HCT116 (cell line): ENCODE data around the gene FITM1. TPM values are rescaled to one million over a fixed set of nuclear protein-coding genes. Genes with fewer than 3 reads are reported as not detected.

ENCODE experiments used
- ATAC-seq: fragments of 200-7000 bp; cut with Tn5 transposase; 2 replicates; pipeline ENCODE4 v1.9.1; 2020; ENCODE audit warnings: mild to moderate bottlenecking, moderate library complexity
- BruUV-seq: library from RNA; stranded (reverse); fragments of 400-500 nt; replicated peaks from 2 replicates; lab custom pipeline; 2021; lab: Mats Ljungman, UMichigan
- CTCF ChIA-PET: fragments of 300-600 bp; sonication (Branson Sonifier 250); formaldehyde crosslinking; loops from one replicate; lab custom pipeline; 2021; ENCODE audit warnings: antibody characterized with exemption; lab: Charles Lee
- POLR2A ChIA-PET: fragments of 300-600, 350-600 bp; sonication (Branson Sonifier 250); formaldehyde crosslinking; loops from one replicate; lab custom pipeline; 2021; ENCODE audit warnings: antibody characterized with exemption; lab: Charles Lee
- RAD21 ChIA-PET, 2 experiments: fragments of 300-600 bp; sonication (Branson Sonifier 250); formaldehyde crosslinking; loops; one replicate each; lab custom pipeline; 2023; ENCODE audit warnings: low total read pairs in 2 of 2; ENCODE audit not compliant: uncharacterized antibody in 2 of 2, unreplicated experiment in 2 of 2, low non-redundant PET in 1 of 2; lab: Charles Lee
- DNase-seq: peaks from one replicate; pipeline ENCODE4 v3.0.0-alpha.2; 2010; ENCODE audit warnings: low read depth, low spot score
- H2AFZ ChIP-seq: fragments of 200-600 bp; shearing (Covaris generic), sonication (generic); 2 replicates; pipeline ENCODE4 v1.6.1; 2017; ENCODE audit warnings: low read depth, mixed run types, mixed read lengths, antibody characterized with exemption, low read length; ENCODE audit not compliant: poor library complexity, severe bottlenecking
- H3K27ac ChIP-seq: 2 replicates; pipeline ENCODE4 v1.5.1; 2012; ENCODE audit warnings: low read depth, low read length
- H3K27me3 ChIP-seq: fragments of 200-600 bp; sonication (generic); 2 replicates; pipeline ENCODE4 v1.6.1; 2016; ENCODE audit warnings: mixed run types, low read length, mixed read lengths; ENCODE audit not compliant: insufficient read depth
- H3K36me3 ChIP-seq, 2 experiments: fragments of 200-500 bp in 1 of 2; fragments of 200-600 bp in 1 of 2; sonication (Bioruptor generic) in 1 of 2; sonication (generic) in 1 of 2; 2 replicates each; pipeline versions ENCODE4 v1.5.1 to v1.6.1; 2014 to 2016; ENCODE audit warnings: low read length in 2 of 2, inconsistent platforms in 1 of 2, mixed read lengths in 1 of 2, mixed run types in 1 of 2; ENCODE audit not compliant: insufficient read depth in 2 of 2, control insufficient read depth in 1 of 2
- H3K4me1 ChIP-seq, 2 experiments: fragments of 200-600 bp in 1 of 2; sonication (generic) in 1 of 2; 2 replicates each; pipeline versions ENCODE4 v1.5.1 to v1.6.1; 2012 to 2017; ENCODE audit warnings: low read length in 2 of 2, inconsistent platforms in 1 of 2, mild to moderate bottlenecking in 1 of 2, mixed read lengths in 1 of 2, mixed run types in 1 of 2, moderate library complexity in 1 of 2; ENCODE audit not compliant: insufficient read depth in 2 of 2, control insufficient read depth in 1 of 2
- H3K4me2 ChIP-seq: fragments of 200-600 bp; sonication (generic); 2 replicates; pipeline ENCODE4 v1.6.1; 2017; ENCODE audit warnings: mixed run types, low read length, mixed read lengths
- H3K4me3 ChIP-seq, 2 experiments: fragments of 200-600 bp in 1 of 2; sonication (generic) in 1 of 2; replicated peaks in 1 of 2; 2 replicates each; pipeline ENCODE4 v1.5.1; 2011 to 2016; ENCODE audit warnings: low read length in 2 of 2, control low read depth in 1 of 2, low read depth in 1 of 2, mild to moderate bottlenecking in 1 of 2, mixed read lengths in 1 of 2, mixed run types in 1 of 2
- H3K79me2 ChIP-seq: fragments of 200-600 bp; sonication (generic); 2 replicates; pipeline ENCODE4 v1.6.1; 2017; ENCODE audit warnings: mild to moderate bottlenecking, mixed run types, low read length, moderate library complexity, mixed read lengths; ENCODE audit not compliant: insufficient read depth
- H3K9ac ChIP-seq: fragments of 200-600 bp; sonication (generic); 2 replicates; pipeline ENCODE4 v1.6.1; 2016; ENCODE audit warnings: low read length, mixed read lengths
- H3K9me2 ChIP-seq: fragments of 200-600 bp; sonication (generic), shearing (Covaris generic); 2 replicates; pipeline ENCODE4 v1.6.1; 2017; ENCODE audit warnings: mixed run types, mild to moderate bottlenecking, moderate library complexity; ENCODE audit not compliant: insufficient read depth
- H3K9me3 ChIP-seq, 2 experiments: fragments of 200-500 bp in 1 of 2; fragments of 200-600 bp in 1 of 2; sonication (Bioruptor generic) in 1 of 2; sonication (generic) in 1 of 2; 2 replicates each; pipeline ENCODE4 v1.6.1; 2014 to 2017; ENCODE audit warnings: low read length in 2 of 2, mixed read lengths in 2 of 2, inconsistent platforms in 1 of 2, low read depth in 1 of 2, mild to moderate bottlenecking in 1 of 2, mixed run types in 1 of 2, moderate library complexity in 1 of 2; ENCODE audit not compliant: control insufficient read depth in 1 of 2, insufficient read depth in 1 of 2
- H4K20me1 ChIP-seq: fragments of 200-600 bp; sonication (generic), shearing (Covaris generic); 2 replicates; pipeline ENCODE4 v1.6.1; 2017; ENCODE audit warnings: mixed run types, mild to moderate bottlenecking, moderate library complexity; ENCODE audit not compliant: insufficient read depth
- FOSL1 ChIP-seq: IDR thresholded peaks from 2 replicates; pipeline ENCODE4 v1.6.1; 2012; ENCODE audit warnings: low read depth
- MAX ChIP-seq: IDR thresholded peaks from 2 replicates; pipeline ENCODE4 v1.6.1; 2012
- POLR2A ChIP-seq: IDR thresholded peaks from 2 replicates; pipeline ENCODE4 v1.7.0; 2011; ENCODE audit warnings: borderline replicate concordance; ENCODE audit not compliant: insufficient read depth, insufficient read length; ENCODE audit errors: extremely low read depth
- SP1 ChIP-seq: IDR thresholded peaks from 2 replicates; pipeline ENCODE4 v1.6.1; 2012; ENCODE audit warnings: low read depth
- intact Hi-C: fragments of 100-400 bp; cut with micrococcal nuclease; formaldehyde crosslinking; loops from 2 replicates; pipeline ENCODE4 v1.10.0; 2022
- total RNA-seq: library from RNA; stranded (reverse); gene quantifications from one replicate; pipeline ENCODE4 v1.2.1, GENCODE V29; 2021; ENCODE audit not compliant: unreplicated experiment
- TF ChIP-seq, protein P1 (sequence below): IDR thresholded peaks from 2 replicates; pipeline ENCODE4 v1.6.1; 2011; ENCODE audit warnings: mild to moderate bottlenecking, low read length, moderate library complexity; ENCODE audit not compliant: insufficient replicate concordance; ENCODE audit errors: extremely low read depth

FITM1 gene
- total RNA-seq, 1 experiment from 2014 or later = 0.81 TPM

- Histone ChIP-seq H3K79me2 (peaks cover 14% of the 10 kb centered on the region; the same call in 1 of the 2 replicates), H3K4me2 (no peak overlapping the region), H3K9ac (no peak overlapping the region), H3K9me2 (no peaks in the 10 kb centered on the region), H3K27me3 (no peaks in the 10 kb centered on the region), H3K9me3 (no peaks in the 10 kb centered on the region), H2AFZ (no peak overlapping the region), H3K27ac (no peak overlapping the region), H3K36me3 (peaks cover 18 to 28% of the 10 kb centered on the region in 2 experiments), H4K20me1 (no peaks in the 10 kb centered on the region), H3K4me3 (no peak overlapping the region), H3K4me1 (peaks cover 6 to 12% of the 10 kb centered on the region in 2 experiments; a peak in 3 of 4 replicates)
- ATAC-seq = no peak
- RAD21 ChIA-PET = no interaction called here
- intact Hi-C loops = no loop called here
- CTCF ChIA-PET = no interaction called here
- POLR2A ChIA-PET = no interaction called here
- TF ChIP-seq FOSL1 = no peak
- no peak for TF ChIP-seq MAX
- TF ChIP-seq, protein P1, sequence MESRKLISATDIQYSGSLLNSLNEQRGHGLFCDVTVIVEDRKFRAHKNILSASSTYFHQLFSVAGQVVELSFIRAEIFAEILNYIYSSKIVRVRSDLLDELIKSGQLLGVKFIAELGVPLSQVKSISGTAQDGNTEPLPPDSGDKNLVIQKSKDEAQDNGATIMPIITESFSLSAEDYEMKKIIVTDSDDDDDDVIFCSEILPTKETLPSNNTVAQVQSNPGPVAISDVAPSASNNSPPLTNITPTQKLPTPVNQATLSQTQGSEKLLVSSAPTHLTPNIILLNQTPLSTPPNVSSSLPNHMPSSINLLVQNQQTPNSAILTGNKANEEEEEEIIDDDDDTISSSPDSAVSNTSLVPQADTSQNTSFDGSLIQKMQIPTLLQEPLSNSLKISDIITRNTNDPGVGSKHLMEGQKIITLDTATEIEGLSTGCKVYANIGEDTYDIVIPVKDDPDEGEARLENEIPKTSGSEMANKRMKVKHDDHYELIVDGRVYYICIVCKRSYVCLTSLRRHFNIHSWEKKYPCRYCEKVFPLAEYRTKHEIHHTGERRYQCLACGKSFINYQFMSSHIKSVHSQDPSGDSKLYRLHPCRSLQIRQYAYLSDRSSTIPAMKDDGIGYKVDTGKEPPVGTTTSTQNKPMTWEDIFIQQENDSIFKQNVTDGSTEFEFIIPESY = no peak
- TF ChIP-seq POLR2A = no peak
- no peak for DNase-seq
- no TSS peak for BruUV-seq
Measured at GRCh38 chr14:24119691-24120090, 10.8 kb upstream of the FITM1 start.

DNA sequence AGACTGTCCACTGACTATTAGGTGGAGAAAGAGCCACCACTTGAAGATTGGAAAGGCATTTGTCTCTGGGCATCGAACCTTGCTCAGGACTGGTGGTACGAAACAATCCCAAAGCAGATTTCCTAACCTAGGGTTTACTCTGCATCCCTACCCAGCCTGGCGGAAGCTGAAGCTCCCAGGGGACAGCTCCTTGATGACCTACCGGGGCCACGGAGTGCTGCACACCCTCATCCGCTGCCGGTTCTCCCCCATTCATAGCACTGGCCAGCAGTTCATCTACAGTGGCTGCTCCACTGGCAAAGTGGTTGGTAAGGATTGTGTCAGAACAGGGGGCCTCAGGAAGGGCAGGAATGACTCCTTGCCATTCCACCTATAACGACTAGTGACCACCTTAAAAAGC is 9.2 kb upstream of the FITM1 start:
- Histone ChIP-seq H3K27ac (no peak overlapping the region), H3K4me3 (no peak overlapping the region), H3K4me1 (peaks cover 0 to under 1% of the 10 kb centered on the region in 2 experiments; a peak in 1 of 4 replicates), H3K36me3 (peaks cover 18 to 28% of the 10 kb centered on the region in 2 experiments), H3K9me2 (no peaks in the 10 kb centered on the region), H3K9ac (no peak overlapping the region), H2AFZ (no peak overlapping the region), H3K79me2 (0 out of 2 replicates have a peak, but pooled peaks cover 6% of the 10 kb centered on the region), H3K27me3 (no peaks in the 10 kb centered on the region), H4K20me1 (no peaks in the 10 kb centered on the region), H3K9me3 (no peaks in the 10 kb centered on the region), H3K4me2 (no peak overlapping the region)
- DNase-seq (no peak), ATAC-seq (no peak)
- ChIA-PET RAD21 (no interaction called here), CTCF (no interaction called here), POLR2A (no interaction called here)
- TF ChIP-seq SP1 = no peak
- intact Hi-C loops = no loop called here
- BruUV-seq = no TSS peak
